DLD1 (cell line): ENCODE measurements around the gene EFNB3.

Experiments used
- in situ Hi-C: cut with HindIII; loops from 2 replicates; pipeline ENCODE4 v1.10.0; 2017; ENCODE audit warnings: low sequenced_read_pairs

The EFNB3 gene

DNA sequence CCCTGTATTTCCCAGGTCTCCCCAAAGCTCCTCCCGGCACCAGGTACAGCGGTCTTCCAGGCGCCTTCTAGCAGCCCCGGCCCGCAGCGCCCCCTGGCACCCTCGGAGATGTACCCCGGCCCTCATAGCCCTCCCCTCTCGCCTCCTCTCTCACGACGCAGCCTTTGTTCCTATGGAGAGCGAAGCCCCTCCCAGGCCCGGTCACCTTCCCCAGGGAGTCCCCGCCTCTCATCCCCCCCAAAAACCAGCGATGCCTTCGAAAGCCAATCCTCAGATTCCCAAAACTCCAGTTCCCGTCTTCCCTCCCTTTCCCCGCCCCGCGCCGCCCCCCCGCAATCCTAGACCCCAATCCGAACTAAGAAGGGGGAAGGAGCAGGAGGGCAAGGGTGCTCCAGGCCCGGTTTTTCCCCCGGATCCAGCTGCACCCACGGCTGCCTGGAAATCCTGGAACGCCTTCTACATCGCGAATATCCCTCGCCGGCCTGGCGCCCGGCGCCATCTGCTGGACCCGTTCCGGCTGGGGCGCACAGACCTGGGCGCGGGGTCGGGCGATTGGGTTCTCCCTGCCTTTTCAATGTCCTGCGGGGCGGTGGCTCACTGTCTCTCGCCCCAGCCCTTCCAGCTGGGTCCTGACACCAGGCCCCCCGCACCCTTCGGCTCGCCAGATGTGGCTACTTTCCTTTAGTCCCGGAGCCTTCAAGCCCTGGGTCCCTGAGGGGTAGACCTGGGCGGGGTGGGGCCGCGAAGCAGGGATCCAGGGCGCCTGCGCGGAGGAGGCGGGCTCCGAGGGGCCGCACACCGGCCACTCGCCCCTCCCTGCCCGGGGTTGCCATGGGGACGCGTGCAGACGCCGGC is 12.1 kb downstream of the EFNB3 start, which contains the start of gene DNAH2:
Gene DNAH2 (plus strand): TSS at position 844 of the 855 bp plus-strand sequence. CDS start 1,991 bp downstream, outside the sequence.
- in situ Hi-C loops: no loop called here

DNA sequence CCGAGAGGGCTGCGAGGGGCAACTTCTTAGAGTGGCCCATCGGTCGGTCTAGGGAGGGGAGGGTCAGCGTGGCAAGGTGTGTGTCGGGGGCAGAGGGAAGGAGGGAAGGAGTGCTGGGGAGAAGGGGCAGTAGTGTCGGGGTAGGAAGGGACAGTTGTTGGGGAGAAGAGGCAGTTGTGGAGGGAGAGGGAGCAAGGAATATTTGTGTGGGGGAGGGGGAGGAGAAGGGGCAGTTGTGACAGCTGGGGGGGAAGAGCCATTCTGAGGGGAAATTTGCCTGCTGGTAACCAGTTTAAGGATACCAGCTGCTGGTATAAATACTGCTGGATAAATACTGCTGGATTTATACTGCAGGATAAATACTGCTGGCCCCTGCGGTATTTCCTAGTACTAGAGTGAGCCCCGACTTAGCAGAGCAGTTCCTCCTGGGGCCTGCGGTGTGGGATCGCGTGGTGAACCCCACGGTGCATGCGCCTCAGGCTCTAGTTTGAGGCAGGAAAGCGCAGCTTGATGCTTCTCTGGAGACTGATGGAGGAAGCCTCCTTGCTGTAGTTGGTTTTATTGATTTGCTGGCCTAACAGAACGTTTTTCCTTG is 12.9 kb downstream of the EFNB3 start:
- in situ Hi-C loops: no loop called here

DNA sequence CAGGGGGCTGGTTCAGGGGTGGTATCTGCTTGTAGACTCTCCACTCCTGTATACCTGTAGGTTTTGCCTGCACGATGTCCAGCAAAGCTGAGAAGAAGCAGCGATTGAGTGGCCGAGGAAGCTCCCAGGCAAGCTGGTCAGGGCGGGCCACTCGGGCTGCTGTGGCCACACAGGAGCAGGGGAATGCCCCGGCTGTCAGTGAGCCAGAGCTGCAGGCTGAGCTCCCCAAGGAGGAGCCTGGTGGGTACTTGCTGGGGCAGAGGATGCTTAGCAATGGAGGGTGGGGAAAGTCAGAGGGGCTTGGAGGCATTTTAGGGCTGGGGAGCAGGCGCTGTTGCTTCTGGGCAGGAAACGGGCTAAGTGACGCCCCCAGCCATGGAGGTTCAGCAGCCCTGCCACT is 14.7 kb downstream of the EFNB3 start:
- in situ Hi-C loops: no loop called here

DNA sequence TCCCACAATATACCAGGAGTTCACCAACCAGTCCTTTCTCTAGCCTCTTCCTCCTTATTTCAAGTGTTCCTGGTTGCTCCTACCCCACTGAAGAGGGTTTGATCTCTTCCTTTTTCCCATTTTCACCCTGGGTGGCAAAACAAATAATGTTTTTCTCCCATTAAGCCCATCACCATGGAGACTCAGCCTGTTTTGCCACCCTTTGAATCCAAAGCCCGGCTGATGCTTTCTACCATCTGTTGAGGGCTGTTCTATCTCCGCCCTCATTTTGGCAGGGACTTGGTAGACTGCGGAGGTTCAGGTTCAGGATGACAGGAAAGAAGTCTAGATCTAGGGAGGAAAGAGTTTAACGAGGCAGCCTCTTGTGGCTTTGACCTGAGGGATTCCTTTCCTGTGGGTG is 15.1 kb downstream of the EFNB3 start:
- in situ Hi-C loops: no loop called here

DNA sequence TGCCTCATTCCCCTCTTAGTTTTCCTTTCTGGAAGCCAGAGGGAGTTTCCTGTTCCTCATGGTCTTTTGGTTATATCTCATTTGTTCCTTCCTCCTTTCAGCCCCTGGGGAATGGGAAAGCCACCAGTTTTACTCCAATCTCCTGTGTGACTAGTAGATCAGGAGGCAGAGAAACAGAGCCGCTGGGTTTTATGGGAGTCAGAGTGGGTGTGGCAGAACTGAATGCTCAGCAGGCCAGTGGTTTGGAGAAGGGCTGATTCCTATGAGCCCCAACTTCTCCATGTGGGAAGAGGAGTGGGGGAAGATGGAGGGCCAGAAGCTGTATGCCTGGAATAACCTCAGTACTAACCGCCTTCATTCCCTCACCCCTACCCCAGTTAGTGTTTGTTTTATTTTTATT is 16.6 kb downstream of the EFNB3 start:
- in situ Hi-C loops: no loop called here

DNA sequence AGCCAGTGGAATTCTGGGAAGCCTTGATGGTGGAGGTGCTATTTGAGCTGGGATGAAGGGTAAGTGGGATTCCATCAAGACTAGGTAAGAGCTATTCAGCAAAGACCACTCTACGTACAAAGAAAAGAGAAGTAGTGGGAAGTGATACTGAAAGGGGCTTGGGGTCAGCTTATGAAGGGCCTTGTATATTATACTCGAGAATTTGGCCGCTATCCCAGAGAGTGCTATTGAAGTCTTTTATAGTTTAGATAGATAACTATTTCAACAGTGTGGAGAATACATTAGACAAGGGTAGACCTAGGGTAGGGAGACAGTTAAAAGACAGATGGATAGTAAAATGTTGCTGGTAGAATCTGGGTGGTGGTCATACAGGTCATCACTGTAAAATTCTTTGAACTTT is 22.9 kb downstream of the EFNB3 start:
- in situ Hi-C loops: no loop called here

DNA sequence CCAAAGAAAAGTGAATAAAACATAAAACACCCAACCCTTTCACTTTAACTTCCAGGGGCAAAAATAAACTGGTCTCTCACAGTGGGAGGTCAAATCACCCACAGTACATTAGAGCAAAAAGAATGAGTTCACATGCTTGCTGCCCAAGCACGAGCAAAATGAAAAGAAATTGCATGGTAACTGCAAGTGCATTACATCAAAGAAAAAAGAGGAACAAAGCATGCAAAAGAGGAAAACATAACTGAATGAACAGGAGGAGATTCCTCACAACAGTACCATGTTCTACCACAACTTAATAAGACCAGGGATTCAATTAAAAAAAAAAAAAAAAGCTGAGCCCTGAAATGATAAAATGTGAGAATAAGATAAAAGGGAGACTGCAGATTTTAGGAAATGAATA is 24.8 kb downstream of the EFNB3 start:
- in situ Hi-C loops: no loop called here

DNA sequence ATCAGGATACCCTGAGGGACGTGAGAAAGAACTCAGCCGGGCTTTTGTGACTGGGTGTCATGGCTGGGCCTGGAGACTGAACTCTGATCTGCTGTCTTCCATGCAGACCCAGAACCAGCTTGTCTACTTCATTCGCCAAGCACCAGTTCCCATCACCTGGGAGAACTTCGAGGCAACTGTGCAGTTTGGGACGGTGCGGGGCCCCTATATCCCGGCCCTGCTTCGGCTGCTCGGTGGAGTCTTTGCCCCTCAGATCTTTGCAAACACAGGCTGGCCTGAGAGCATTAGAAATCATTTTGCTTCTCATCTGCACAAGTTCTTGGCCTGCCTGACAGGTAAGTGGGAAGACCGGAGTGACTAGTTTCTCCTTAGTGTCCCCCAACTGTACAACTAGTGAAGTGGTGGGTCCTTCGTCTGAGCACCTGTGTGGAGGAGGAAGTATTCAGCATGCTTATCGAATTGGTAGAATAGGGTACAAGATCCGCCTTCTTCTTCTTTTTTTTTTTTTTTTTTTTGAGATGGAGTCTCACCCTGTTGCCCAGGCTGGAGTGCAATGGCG is 28.1 kb downstream of the EFNB3 start:
- in situ Hi-C loops: no loop called here

DNA sequence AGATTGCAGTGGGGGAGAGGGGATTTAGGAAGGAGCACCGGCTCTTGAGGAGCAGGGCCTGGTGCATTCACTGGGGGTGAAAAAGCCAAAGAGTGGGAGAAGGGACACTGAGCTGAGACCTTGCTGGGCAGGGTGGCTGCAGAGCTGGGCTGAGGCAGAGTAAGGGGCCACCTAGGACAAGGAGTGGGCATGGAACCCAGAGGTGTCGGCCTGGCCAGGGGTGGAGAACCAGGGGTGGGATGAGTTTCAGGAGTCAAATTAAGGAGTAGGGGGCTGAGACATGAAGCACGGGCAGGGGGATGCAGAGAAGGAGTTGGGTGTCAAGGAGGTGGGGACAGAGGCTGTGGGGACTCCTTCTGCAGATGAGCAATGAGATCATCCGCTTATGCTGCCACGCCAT is 32.6 kb downstream of the EFNB3 start:
- in situ Hi-C loops: no loop called here

DNA sequence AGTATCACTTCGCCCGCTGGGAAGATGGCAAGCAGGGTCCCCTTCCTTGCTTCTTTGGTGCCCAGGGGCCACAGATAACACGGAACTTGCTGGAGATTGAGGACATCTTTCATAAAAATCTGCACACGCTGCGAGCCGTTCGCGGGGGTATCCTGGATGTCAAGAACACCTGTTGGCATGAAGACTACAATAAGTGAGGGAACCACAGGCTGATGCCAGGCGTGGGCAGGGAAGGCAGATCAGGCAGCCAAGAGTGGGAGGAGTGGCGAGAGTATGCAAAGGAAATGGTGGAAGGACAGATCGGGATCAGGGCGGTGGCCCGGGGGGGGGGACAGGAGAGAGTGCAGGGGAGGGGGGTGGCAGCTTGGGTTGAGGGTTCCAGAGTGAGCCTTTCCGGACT is 34.7 kb downstream of the EFNB3 start:
- in situ Hi-C loops: no loop called here

DNA sequence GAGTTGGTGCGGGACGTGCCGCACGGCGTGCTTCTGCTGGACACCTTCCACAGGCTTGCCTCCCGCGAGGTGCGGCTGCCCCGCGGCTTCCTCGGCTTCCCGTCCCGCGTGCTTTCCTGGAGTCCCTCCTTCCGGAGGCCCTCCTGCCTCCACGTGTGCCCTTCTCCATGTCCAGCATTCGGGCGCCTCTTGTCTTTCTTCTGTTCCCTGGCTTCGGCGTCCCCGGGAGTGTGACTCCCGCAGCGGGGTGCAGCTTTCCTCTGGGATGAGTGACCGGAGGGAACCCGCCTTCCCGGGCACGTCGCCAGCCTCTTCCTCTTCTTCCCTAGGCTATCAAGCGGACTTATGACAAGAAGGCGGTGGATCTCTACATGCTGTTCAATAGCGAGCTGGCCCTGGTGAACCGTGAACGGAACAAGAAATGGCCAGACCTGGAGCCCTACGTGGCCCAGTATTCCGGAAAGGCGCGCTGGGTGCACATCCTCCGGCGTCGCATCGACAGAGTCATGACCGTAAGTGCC is 35.5 kb downstream of the EFNB3 start:
- in situ Hi-C loops: no loop called here

DNA sequence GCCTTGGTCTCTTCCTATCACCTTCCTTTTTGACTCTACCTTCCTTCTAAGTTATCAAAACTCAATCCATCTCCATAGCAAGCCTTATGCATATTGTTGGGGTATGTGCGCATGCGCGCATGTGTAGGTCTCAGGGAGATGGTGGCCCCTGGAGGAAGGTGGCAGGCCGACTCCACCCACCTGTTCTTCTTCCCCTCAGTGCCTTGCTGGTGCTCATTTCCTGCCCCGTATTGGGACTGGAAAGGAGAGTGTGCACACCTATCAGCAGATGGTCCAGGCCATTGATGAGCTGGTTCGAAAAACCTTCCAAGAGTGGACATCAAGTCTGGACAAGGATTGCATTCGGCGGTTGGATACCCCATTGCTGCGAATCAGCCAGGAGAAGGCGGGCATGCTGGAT is 37.7 kb downstream of the EFNB3 start:
- in situ Hi-C loops: no loop called here

DNA sequence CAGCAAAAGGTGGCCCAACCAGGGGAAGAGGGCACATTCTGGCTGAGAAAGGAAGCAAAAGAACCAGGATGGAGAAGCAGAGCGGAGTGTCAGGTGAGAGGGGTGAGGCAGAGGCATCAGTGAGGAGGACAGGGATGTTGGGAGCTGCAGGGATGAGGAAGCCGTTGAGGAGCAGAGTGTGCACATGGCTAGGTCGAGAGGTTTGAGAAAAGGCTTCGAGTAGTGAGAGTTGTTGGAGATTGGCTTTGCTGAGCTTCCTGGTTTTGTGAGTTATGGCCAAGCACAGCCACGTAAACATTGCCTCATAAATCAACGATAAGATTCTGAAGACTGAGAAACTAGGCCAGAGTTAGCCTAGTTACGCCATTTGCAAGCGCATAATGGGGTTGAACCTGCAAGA is 39.4 kb downstream of the EFNB3 start:
- in situ Hi-C loops: no loop called here

DNA sequence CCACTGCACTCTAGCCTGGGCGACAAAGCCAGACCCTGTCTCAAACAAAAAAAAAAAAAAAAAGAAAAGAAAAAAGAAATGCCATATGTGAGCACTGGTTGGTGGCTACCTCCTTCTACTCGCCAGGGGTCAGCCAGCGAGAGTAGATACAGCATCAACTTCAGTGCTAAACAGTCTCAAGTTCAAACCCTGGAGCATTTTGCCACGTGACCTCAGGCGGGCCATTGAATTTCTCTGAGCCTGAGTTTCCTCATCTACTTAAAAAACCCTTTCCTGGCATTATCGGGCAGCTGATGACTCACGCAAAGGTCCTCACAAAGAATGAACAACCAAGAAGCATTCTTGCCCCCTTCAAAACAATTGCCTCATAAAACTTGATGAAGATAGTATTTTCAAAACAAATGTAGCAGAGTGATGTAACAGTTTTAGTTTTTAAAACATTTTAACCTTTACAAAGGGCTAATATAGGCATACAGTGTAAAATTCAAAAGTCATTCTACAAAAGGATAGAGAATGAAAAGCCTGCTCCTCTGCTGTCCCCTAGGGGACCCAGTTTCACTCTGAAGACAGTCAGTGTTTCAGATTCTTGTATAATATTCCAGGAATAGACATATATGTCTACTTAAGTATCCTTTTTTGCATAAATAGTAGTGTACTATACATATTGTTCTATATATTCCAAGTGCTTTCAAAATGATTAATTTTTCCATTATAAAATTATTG is 40.9 kb downstream of the EFNB3 start:
- in situ Hi-C loops: no loop called here

DNA sequence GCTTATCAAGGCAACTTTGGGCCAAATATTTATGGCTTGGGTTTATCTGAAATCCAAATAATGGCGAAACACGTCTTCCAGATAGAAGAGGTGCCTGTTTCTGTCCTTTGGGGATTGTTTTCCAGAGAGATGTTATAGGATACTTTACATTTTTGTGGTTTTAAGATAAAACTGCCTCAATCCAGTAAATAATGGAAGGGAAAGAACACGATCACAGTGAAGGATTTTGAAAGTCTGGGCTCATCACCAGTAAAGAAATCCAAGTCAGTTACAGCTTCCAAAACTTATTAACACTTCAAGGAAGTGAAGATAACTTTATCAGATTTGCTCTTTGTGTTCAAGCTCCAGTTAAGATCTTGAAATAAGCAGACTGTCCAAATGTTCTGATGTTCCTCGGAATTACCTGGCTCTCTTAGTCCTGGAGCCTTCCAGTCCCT is 42.7 kb downstream of the EFNB3 start:
- in situ Hi-C loops: no loop called here

DNA sequence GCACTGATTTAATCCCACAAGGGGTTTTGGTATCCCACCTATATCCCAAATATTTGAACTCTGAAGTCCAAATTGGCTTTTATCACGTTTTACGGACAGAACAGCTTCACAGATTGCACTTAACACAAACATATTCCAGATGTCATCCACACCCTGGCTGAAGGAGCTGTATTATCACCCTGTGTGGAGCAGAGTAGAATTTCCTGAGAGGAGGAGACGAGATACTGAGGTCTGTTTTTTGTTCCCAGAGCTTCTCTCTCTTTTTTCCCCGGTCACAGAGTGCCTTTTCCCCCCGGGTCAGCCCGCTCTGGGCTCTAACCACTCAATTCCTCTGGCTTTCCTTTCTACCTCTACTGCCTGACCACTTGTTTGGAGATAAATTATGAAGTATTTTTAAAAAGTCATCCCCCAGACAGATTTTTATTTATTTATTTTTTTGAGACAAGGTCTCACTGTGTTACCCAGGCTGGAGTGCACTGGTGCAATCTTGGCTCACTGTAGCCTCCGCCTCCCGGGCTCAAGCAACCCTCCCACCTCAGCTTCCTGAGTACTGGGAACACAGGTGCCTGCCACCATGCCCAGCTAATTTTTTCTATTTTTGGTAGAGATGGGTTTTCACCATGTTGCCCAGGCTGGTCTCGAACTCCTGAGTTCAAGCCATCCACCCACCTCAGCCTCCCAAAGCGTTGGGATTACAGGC is 43.2 kb downstream of the EFNB3 start:
- in situ Hi-C loops: no loop called here

DNA sequence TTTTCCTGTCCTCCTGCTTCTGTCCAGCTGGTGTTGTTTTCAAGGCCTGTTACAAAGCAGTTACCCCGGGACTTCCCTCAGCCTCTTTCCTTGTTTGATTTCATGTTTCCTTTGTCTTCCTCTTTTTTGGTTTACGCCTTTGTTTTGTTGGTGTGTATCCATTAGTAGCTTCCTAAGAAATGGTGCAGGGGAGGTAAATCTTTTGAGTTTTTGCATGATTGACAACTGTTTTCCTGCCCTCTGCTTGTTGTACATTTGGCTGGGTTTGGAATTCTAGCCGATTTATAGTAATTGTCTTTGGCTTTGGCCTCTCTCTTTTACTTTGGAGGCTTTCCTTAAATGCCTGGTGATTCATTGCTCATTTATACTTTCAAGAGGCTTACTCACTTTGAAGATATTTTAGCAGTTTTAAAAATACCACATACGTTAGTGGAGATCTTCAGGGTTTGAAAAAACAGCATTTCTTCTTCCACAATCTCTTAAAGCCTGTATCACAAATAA is 45.4 kb downstream of the EFNB3 start:
- in situ Hi-C loops: no loop called here

DNA sequence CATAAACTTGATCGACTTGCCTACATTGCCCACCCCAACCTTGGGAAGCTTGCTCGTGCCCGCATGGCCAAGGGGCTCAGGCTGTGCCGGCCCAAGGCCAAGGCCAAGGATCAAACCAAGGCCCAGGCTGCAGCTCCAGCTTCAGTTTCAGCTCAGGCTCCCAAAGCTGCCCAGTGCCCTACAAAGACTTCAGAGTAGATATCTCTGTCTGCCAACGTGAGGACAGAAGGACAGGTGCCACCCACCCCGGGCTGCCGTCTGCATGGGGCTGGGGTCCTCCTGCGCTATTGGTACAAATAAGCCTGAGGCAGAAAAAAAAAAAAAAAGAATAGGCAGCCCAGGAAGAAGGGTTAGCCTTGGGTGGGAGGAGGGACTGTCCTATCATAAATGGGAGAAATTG is 49.7 kb downstream of the EFNB3 start:
- in situ Hi-C loops: no loop called here

DNA sequence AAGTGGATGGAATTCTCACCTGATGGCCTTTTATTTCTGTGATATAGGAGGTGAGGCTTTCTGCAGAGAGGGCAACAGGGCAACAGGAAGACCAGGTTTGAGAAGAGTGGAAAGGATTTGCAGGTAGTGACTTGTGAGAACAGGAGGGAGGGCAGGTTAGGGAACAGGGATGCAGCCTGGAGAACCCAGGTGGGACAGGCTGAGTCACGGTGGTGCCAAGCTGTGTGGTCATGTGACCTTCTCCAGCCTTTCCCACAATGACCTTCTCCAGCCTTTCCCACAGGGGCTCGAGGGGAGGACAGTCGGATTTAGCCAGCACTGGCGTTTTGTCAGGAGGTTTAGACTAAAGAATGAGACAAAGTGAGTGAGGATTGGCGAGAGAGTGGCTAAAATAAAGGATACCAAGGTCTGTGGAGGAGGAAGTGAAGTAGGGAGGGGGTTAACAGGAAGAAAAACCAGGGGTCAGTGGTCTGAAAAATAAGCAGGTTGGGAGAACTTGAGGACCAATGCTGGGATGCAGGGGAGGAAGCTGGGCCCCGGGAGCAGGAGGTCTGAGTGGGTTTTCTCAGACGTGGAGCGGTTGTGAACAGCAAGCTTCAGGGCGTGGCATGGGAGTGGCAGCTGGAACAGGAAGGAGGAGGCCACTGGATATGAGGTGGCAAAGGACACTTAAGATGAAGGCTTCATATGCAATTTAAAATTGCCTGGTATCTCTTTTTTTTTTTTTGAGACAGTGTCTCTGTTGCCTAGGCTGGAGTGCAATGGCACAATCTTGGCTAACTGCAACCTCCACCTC is 50.3 kb downstream of the EFNB3 start:
- in situ Hi-C loops: no loop called here

DNA sequence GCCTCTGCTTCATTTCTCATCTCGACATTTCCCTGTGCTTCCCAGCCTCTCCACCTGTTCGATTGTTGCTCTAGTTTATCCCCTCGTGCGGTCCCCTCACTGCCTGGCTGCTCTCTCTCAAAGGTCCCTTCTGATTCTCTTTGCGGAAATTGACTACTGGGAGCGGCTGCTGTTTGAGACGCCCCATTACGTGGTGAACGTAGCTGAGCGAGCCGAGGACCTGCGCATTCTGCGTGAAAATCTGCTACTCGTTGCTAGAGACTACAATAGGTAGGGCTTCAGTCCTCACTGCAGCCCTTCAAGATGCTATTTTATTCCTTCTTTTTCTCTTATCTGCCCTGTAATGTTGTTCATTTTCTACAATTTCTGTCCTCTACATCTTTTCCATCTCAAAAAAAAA is 52.0 kb downstream of the EFNB3 start:
- in situ Hi-C loops: no loop called here
